ENCODE results near the gene TMEM214.

DNA sequence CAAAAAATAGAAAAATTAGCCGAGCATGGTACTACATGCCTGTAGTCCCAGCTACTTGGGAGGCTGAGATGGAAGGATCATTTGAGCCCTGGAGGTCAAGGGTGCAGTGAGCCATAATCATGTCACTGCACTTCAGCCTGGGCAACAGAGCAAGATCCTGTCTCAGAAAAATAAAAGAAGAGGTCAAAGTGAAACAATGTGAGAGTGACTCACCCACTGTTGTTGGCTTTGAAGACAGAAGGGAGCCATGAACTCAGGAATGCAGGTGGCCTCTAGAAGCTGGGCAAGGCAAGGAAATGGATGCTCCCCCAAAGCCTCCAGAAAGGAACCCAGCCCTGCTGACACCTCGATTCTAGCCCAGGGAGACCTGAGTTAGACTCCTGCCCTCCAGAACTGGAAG is 3.7 kb upstream of the TMEM214 start:
- TF ChIP-seq EZH2 (IDR thresholded peaks at IDR 0.05; ENCODE audit: borderline replicate concordance, low read length), result no peak
- TF ChIP-seq, protein P1, sequence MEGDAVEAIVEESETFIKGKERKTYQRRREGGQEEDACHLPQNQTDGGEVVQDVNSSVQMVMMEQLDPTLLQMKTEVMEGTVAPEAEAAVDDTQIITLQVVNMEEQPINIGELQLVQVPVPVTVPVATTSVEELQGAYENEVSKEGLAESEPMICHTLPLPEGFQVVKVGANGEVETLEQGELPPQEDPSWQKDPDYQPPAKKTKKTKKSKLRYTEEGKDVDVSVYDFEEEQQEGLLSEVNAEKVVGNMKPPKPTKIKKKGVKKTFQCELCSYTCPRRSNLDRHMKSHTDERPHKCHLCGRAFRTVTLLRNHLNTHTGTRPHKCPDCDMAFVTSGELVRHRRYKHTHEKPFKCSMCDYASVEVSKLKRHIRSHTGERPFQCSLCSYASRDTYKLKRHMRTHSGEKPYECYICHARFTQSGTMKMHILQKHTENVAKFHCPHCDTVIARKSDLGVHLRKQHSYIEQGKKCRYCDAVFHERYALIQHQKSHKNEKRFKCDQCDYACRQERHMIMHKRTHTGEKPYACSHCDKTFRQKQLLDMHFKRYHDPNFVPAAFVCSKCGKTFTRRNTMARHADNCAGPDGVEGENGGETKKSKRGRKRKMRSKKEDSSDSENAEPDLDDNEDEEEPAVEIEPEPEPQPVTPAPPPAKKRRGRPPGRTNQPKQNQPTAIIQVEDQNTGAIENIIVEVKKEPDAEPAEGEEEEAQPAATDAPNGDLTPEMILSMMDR (conservative IDR thresholded peaks at IDR 0.05 in 1 of 2, IDR thresholded peaks at IDR 0.05 in 1 of 2; ENCODE audit: extremely low read depth in 1 of 2, insufficient read depth in 1 of 2, low read depth in 1 of 2, low read length in 2 of 2), result no peak
